Left lobe of liver (tissue), 2 donors: ENCODE results near the gene KISS1. TPM values are rescaled to one million over a fixed set of nuclear protein-coding genes. Genes with fewer than 3 reads are reported as not detected.

Experiments
- ATAC-seq: fragments of 200-7000 bp; cut with Tn5 transposase; one replicate; pipeline ENCODE4 v1.9.1; 2020; ENCODE audit warnings: mild to moderate bottlenecking, moderate library complexity
- DNase-seq: peaks from one replicate; pipeline ENCODE4 v3.0.0-alpha.2; 2020; ENCODE audit warnings: low spot score
- total RNA-seq: library from RNA; stranded (reverse); gene quantifications from one replicate; pipeline ENCODE4 v1.2.1, GENCODE V29; 2021
- donor health status: DM: no; HTN: no; CAD: no; lungs with moderate emphysema.
- donor health status: DM: no; HTN: yes; CAD: no.

Gene KISS1
- total RNA-seq, 1 donor from 2014 or later: 0.63 TPM

DNA sequence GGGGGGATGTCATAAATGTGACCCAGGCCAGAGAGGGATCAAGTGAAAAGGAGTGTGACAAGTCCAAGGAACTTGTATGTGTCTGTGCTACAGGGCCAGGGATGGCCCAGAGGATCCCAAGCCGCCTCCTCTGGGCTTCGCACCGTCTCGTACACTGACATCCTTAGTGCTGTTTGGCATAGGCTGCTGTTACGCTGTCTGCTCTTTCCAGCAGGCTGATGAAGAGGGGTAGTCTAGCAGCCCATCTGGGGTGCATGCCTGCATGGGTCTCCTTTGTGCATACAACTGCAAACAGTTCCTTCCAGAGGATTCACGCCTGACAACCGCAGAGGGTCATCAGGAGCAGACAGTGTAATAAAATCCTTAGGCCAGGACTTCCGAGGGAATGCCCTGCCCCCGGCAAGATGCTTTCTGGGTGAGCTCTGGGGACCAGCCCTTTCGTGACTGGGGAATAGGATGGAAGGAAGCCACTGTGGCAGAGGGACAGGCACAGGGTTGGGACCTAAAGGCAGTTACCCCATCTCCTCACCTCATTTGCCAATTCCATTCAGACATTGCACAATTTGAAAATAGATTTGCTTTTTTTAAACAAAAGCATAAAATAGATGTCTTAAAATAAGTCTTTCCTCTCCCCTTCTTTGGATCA lies 23.8 kb upstream of the KISS1 start:
- DNase-seq: no peak

DNA sequence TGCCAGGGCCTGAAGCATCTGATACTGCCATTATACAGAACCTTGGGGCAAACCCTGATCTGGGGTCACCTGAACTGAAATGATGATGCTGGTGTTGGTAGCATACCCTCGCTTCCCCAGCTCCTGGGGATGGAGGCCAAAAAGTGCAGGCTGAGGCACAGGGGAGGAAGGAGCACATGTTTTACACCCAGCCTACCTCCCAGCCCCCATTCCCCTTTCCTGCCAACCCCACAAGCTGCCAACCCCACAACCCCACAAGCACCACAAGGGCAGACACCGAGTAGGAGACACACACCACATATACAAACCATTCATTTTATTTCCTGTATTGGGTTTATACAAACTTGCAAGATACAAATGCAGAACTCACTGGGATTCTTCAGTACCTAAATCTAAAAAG lies 22.3 kb upstream of the KISS1 start:
- DNase-seq (no peak), ATAC-seq (no peak)

More for the DNA sequence above, 23.8 kb upstream of the KISS1 start:
- ATAC-seq: peak; percentile 18

DNA sequence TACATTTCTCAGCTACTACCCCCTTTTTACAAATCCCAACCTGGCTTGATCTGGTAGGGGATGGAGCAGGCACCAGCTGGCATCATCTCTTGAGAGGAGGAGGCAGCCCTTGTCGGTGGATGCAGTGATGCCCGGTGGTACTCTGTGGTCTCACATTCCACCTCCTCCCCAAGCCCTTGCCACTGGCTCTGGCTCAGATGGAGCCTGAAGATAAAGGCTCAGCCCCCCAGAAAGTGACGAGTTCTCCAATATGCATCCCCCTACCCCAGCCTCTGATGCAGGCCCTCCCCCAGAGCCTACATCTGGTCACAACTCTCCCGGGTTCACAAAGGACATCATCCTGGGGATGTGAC lies 21.3 kb upstream of the KISS1 start:
- ATAC-seq: no peak
- no peak for DNase-seq

DNA sequence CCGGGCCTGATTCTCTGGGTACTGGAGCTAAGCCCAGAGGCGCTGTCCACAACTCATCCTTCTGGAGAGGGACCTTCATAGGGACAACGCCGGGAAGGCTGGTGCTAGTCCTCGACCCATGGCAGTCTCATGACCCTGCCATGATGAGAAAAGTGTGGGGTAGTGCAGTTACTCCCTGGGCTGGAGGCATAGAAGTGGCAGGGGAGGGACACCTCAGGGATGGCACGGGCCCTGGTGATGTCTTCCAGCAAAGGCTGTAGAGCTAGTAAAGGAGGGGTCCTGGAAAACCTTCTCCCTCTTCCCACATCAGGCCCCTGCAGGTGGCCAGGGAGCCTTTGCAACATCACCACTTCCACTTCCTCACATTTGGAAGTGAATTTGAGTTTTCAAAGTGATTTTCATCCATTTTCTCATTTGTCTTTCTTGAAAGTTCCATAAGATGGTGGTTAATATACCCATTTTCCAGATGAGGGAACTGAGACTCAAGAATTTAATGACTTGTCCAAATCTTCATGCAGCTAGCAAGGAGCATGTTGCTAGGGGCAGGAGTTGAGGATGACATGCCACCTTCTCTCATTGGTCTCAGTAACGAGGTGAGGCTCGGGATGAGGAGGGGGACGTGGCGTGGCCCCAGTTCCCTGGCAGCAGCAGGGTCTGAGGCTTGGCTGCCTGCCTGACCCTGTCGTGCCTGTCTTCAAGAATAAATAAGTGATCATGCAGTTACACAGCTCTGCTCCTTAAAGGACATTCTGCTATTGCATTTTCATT lies 20.8 kb upstream of the KISS1 start:
- DNase-seq (no peak), ATAC-seq (no peak)

DNA sequence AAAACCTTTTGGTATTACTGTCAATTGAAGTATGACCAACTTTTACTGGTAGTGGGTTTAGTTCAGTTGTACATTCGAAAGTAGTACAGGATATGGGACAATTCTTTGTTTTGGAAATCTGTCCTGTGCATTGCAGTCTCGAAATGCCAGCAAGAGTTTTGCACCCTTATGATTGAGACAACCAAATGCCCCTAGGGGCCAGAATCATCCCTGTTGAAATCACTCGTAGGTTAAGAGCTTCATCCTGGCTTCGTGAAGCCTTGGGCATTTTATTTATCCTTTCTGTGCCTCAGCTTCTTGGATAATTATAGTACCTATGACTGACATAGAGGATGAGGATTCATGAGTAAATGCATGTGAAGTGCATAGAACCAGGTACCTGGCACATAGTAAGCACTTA lies 19.9 kb upstream of the KISS1 start:
- DNase-seq (no peak), ATAC-seq (no peak)

DNA sequence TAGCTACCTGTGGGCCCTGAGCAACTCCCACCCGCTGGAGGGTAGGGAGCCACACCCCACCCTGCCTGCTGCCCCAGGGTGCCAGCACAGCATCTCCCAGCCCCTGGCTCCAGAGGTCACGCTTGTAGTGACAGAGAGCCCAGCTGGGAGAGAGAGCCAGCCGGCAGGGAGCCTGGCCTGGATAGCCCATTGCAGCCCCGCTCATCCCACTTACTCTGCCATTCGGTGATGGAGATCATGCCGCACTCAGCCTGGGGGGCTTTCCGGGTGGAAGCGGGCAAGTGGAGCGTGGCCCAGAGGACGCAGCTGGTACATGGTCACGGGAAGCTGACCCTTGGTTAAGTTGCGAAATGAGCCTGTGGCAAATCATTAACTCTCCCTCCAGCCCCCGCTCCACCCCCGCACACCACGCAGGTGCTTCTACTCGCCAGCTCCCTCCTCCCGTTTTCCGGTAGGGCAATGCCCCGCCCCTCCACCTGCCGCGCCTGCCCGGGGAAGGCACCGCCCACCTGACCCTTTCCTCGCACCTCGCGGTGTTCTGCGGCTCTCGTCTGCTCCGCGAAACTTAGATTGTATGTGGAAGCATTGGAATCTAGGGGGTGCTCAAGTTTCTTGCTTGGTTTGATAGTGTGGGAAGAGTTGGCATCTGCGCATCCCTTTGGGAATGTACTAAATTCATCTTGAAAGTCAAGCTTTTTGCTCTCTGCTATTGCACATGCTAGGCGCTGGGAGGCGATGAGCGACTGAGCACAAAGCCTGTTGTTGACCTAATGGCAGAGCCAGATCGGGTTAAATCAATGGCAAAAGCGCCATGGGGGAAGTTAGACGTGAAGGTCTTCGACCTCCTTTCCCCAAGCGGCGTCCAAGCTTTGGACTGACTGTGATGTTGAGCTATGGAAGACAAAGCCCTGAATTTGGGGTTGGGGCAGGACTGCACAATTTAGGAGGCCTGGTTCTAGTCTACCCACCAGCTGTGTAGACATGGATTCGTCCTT lies 17.7 kb upstream of the KISS1 start, which contains the start of gene GOLT1A:
GOLT1A (minus strand) TSS at position 321 of the 995 bp plus-strand sequence; CDS start at position 239, 82 bp downstream.
- ATAC-seq (peak; percentile 93), DNase-seq (peak; percentile 95)

DNA sequence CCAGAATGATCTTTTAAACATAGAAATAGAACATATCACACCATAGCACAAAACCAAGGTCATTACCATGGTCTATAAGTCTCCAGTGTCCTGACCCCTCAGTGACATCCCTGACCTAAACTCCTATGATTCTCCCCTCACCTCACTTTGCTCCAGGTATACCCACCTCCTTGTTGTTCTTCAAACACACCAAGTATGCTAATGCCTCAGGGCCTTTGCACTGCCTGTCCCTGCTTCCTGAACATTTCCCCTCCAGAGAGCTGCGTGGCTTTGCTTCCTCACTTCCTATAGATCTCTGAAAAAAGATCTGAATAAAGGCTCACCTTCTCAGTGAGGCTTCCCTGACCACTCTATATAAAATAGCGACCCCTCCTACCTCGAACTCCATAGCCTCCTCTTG lies 16.4 kb upstream of the KISS1 start:
- no peak for ATAC-seq

GRCh38 chr1:204211046-204211445 lies 14.8 kb upstream of the KISS1 start:
- DNase-seq: no peak
- no peak for ATAC-seq

More for the DNA sequence above, 16.4 kb upstream of the KISS1 start:
- DNase-seq: no peak

GRCh38 chr1:204207136-204207616 lies 10.9 kb upstream of the KISS1 start:
- DNase-seq: peak; percentile 73
- peak; percentile 93 for ATAC-seq

GRCh38 chr1:204206121-204206520 lies 9.8 kb upstream of the KISS1 start:
- peak; percentile 31 for ATAC-seq
- DNase-seq: no peak

DNA sequence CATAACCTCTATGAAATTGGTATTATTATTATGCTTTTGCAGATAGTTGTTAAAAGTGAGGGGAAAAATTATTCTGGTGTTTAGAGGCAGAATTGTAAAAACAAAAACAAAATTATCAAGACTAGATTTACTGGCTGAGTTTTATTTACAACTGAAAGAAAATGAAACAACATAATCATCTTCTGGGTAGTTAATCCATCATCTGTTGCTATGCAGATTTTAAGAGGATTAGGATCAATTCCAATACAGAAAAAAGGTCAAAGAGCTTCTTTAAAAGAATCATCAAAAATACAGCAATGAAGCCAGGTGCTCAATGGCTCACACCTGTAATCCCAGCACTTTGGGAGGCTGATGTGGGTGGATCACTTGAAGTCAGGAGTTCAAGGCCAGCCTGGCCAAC lies 9.2 kb upstream of the KISS1 start:
- no peak for ATAC-seq
- DNase-seq: no peak

- DNase-seq (no peak), ATAC-seq (no peak)
Measured at GRCh38 chr1:204204944-204205343, 8.7 kb upstream of the KISS1 start.

- ATAC-seq: no peak
- no peak for DNase-seq
Measured at GRCh38 chr1:204203206-204203767, 7.0 kb upstream of the KISS1 start.

DNA sequence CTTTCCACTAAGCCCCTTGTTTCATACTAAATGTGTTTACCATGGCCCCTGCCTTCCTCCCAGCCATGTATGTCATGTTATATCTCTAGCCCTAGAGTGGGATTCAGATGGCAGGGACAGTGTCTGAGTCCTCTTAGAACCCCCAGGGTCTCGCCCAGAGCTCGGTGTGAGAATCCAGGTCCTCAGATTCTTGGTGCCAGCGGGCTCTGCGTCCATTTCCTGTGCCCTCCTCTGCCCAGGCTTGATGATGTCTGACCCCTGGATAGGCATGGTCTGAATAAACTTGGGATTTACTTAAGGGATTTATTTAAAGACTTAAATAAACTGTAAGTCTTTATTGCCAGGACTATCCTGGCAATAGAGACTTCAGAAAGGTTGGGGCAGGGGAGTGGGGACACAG lies 6.2 kb upstream of the KISS1 start:
- ATAC-seq: no peak

GRCh38 chr1:204201348-204202040 lies 5.2 kb upstream of the KISS1 start:
- DNase-seq (no peak), ATAC-seq (no peak)

More for the DNA sequence above, 6.2 kb upstream of the KISS1 start:
- no peak for DNase-seq

DNA sequence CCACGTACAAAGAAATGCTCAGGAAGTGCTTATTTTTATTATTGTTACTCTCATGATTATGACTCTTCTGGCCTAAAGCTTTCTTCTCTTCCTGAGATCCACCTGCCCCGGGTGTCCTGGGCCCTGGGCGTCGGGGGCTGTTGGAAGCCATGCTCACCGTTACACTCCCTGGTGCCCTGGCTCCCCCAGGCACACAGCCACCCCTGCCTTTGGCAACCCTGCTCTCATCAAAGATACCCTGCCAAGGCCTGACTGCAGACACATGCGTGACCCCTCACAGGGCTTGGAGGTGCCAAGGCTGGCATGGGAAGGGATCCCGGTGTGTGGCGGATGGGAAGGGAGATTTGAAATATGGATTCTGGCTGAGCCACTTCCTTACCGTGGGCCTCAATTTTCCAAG lies 3.3 kb upstream of the KISS1 start:
- DNase-seq (no peak), ATAC-seq (peak; percentile 5)

GRCh38 chr1:204198348-204199340 lies 2.4 kb upstream of the KISS1 start:
- DNase-seq (no peak), ATAC-seq (no peak)

GRCh38 chr1:204197068-204197467 lies 777 bp upstream of the KISS1 start:
- ATAC-seq: peak; percentile 17

DNA sequence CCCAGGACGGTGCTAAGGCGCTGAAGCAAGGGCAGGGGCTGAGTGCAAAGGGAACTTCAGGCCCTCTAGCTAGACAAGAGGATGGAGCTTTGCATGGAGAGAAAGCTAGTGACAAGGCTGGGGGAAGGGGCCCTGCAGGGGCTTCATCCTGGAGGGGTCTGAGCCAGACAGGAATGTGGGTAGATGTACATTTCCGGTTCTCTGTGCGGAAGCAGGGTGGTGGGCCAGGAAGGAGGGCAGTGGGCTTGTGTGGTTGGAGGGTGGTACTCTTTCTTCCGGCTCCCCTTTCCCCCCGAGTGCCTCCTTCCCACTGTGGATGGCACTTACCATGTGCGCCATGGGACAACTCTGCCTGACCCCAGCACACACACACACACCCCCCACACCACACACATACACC lies 1.5 kb downstream of the KISS1 start:
- no peak for DNase-seq

More at GRCh38 chr1:204197068-204197467, 777 bp upstream of the KISS1 start:
- no peak for DNase-seq

More for the DNA sequence above, 1.5 kb downstream of the KISS1 start:
- ATAC-seq: no peak
